ENCODE data around the gene TTC39A.

Gene TTC39A

DNA sequence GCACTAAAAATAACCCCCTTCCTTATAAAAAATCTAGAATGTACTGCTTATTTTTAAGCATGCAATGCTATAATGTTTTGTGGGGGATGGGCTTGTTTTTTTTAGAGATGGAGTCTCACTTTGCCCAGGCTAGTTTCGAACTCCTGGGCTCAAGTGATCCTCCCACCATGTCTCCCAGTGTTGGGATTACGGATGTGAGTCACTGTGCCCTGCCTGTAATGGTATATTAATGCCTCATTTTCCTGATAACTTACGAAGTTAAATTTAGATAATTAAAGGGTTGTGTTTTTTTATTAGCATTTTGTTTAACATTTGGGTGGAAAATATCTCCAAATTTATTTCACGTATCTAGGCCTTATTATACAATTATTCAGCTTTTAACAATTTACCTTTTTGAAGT, 87.8 kb downstream of the TTC39A start:
- no peak overlapping the region for H3K4me3 ChIP-seq (ENCODE audit: low read depth, low read length)
- TF ChIP-seq, protein P1, sequence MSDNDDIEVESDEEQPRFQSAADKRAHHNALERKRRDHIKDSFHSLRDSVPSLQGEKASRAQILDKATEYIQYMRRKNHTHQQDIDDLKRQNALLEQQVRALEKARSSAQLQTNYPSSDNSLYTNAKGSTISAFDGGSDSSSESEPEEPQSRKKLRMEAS (IDR thresholded peaks at IDR 0.05; ENCODE audit: low read depth, low read length): no peak
- no peak for TF ChIP-seq POLR2A (IDR thresholded peaks at IDR 0.05; ENCODE audit: extremely low read depth, insufficient read length)
- no peak for TF ChIP-seq MYC (IDR thresholded peaks at IDR 0.05; ENCODE audit: low read depth, low read length)
- TF ChIP-seq, protein P2, sequence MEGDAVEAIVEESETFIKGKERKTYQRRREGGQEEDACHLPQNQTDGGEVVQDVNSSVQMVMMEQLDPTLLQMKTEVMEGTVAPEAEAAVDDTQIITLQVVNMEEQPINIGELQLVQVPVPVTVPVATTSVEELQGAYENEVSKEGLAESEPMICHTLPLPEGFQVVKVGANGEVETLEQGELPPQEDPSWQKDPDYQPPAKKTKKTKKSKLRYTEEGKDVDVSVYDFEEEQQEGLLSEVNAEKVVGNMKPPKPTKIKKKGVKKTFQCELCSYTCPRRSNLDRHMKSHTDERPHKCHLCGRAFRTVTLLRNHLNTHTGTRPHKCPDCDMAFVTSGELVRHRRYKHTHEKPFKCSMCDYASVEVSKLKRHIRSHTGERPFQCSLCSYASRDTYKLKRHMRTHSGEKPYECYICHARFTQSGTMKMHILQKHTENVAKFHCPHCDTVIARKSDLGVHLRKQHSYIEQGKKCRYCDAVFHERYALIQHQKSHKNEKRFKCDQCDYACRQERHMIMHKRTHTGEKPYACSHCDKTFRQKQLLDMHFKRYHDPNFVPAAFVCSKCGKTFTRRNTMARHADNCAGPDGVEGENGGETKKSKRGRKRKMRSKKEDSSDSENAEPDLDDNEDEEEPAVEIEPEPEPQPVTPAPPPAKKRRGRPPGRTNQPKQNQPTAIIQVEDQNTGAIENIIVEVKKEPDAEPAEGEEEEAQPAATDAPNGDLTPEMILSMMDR (IDR thresholded peaks at IDR 0.05; ENCODE audit: low read depth, low read length): no peak
- DNase-seq (ENCODE audit: low read depth): no peak

DNA sequence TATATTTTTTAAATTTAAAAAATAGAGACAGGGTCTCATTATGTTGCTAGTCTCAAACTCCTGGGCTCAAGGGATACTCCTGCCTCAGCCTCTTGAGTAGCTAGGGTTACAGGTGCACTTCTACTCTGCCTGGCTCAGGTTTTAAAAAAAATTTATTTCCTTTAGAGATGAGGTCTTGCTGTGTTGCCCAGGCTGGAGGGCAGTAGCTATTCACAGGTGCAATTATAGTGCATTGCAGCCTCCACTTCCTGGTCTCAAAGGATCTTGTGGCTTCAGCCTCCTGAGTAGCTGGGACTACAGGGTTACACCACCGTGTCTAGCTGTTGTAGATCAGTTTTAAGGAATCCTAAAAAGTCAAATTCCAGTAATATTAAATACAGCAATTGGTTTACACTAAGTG, 89.2 kb downstream of the TTC39A start:
- no peak for DNase-seq (ENCODE audit: low read depth)
- no peak overlapping the region for H3K4me3 ChIP-seq (ENCODE audit: low read depth, low read length)
- TF ChIP-seq, protein P2 (IDR thresholded peaks at IDR 0.05; ENCODE audit: low read depth, low read length): no peak
- no peak for TF ChIP-seq MYC (IDR thresholded peaks at IDR 0.05; ENCODE audit: low read depth, low read length)
- TF ChIP-seq, protein P1 (IDR thresholded peaks at IDR 0.05; ENCODE audit: low read depth, low read length): no peak
- no peak for TF ChIP-seq POLR2A (IDR thresholded peaks at IDR 0.05; ENCODE audit: extremely low read depth, insufficient read length)

DNA sequence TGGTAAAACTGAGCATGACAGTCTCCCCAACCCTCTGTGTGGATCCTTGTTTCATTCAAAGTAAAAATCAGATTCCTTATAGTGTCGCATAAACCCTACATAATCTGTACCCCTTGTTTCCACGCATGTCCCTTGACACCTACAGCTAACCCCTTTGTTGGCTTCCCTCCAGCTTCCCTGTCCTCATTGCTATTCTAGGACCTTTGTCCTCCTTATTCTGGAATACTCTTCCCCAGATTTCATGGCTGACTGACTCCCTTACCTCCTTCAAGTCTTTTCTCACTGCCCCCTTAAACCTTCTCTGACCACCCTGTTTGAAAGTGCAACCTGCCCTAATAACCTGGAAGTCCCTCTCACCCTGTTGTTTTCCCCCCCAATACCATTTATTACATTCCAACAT, 90.3 kb downstream of the TTC39A start:
- TF ChIP-seq POLR2A (IDR thresholded peaks at IDR 0.05; ENCODE audit: extremely low read depth, insufficient read length) (no peak), MYC (IDR thresholded peaks at IDR 0.05; ENCODE audit: low read depth, low read length) (no peak)
- TF ChIP-seq, protein P1 (IDR thresholded peaks at IDR 0.05; ENCODE audit: low read depth, low read length): no peak
- TF ChIP-seq, protein P2 (IDR thresholded peaks at IDR 0.05; ENCODE audit: low read depth, low read length): no peak
- no peak overlapping the region for H3K4me3 ChIP-seq (ENCODE audit: low read depth, low read length)
- no peak for DNase-seq (ENCODE audit: low read depth)

DNA sequence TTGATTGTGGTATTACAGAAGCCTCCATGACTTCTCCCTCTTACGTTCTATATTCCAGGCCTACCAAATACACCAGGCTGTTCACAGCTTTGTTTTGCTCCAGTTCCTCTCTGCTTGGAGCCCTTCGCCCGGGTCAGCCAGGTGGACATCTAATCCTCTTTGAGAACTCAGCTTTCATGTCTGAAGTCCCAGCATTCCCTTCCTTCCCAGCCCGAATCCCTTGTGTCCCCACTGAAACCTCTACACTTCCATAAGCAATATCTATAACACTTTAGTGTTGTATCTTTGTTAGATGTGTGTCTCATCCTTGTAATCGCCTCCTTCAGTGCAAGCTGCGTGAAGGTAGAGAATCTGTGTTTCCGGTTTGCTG, 92.3 kb downstream of the TTC39A start:
- peak overlapping the region; percentile 75 for H3K4me3 ChIP-seq (ENCODE audit: low read depth, low read length)
- TF ChIP-seq MYC (IDR thresholded peaks at IDR 0.05; ENCODE audit: low read depth, low read length) (no peak), POLR2A (IDR thresholded peaks at IDR 0.05; ENCODE audit: extremely low read depth, insufficient read length) (no peak)
- TF ChIP-seq, protein P2 (IDR thresholded peaks at IDR 0.05; ENCODE audit: low read depth, low read length): no peak
- TF ChIP-seq, protein P1 (IDR thresholded peaks at IDR 0.05; ENCODE audit: low read depth, low read length): no peak
- no peak for DNase-seq (ENCODE audit: low read depth)

DNA sequence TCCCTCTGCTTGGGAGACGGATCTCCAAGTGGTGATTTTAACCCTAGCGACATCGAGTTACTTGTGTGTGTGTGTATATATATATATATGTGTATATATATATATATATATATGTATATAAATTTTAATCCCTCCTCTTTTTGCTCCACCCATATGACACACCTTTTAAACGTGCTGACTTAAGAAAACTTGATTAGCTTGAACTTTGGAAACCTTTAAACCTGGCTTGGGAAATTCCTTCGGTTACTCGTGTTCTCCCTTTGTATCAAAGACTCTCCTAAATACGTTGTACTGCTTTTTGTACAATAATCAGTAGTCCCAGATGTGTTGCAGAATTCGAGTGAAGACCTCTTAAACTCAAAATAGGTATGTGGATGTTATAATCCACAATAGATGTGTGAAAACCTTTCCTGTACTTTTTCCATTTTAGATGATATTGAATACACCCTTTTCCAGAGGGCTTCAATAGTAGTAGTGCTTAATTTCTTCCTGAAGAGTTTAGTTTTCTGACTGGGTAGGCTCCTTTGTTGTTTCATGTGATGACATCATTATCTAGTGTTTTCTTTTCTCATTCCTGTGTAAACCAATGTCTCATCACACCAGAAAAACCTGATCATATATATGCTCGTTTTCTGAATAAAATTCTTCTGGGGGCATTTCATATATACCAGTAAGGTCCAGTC, 92.9 kb downstream of the TTC39A start:
- H3K4me3 ChIP-seq (ENCODE audit: low read depth, low read length): peak overlapping the region; percentile 75
- no peak for DNase-seq (ENCODE audit: low read depth)
- TF ChIP-seq, protein P1 (IDR thresholded peaks at IDR 0.05; ENCODE audit: low read depth, low read length): no peak
- TF ChIP-seq, protein P2 (IDR thresholded peaks at IDR 0.05; ENCODE audit: low read depth, low read length): no peak
- TF ChIP-seq POLR2A (IDR thresholded peaks at IDR 0.05; ENCODE audit: extremely low read depth, insufficient read length) (no peak), MYC (IDR thresholded peaks at IDR 0.05; ENCODE audit: low read depth, low read length) (no peak)

Measured in NB4 (cell line).